Subcutaneous abdominal adipose tissue (tissue), 5 donors: ENCODE results near the gene AMPD3.

Experiments
- H3K27ac ChIP-seq: one replicate; pipeline ENCODE4 v1.7.0; 2013; ENCODE audit warnings: low read depth, mild to moderate bottlenecking, inconsistent platforms, low read length, moderate library complexity
- H3K27me3 ChIP-seq, 5 donors: one replicate each; pipeline ENCODE4 v1.7.0; 2013; ENCODE audit warnings: low read length in 5 of 5, inconsistent platforms in 1 of 5; ENCODE audit not compliant: control insufficient read depth in 5 of 5, insufficient read depth in 4 of 5
- H3K36me3 ChIP-seq, 5 donors: one replicate each; pipeline ENCODE4 v1.7.0; 2013; ENCODE audit warnings: low read length in 5 of 5; ENCODE audit not compliant: control insufficient read depth in 5 of 5, insufficient read depth in 5 of 5
- H3K4me1 ChIP-seq, 5 donors: one replicate each; pipeline ENCODE4 v1.7.0; 2013; ENCODE audit warnings: low read length in 5 of 5, mild to moderate bottlenecking in 3 of 5, moderate library complexity in 1 of 5; ENCODE audit not compliant: control insufficient read depth in 5 of 5, insufficient read depth in 5 of 5
- H3K4me3 ChIP-seq, 5 donors: one replicate each; pipeline ENCODE4 v1.7.0; 2013; ENCODE audit warnings: low read length in 5 of 5, low read depth in 1 of 5
- H3K9ac ChIP-seq, 5 donors: one replicate each; pipeline ENCODE4 v1.7.0; 2013; ENCODE audit warnings: low read length in 5 of 5, mild to moderate bottlenecking in 4 of 5, moderate library complexity in 3 of 5
- H3K9me3 ChIP-seq, 5 donors: one replicate each; pipeline ENCODE4 v1.7.0; 2013; ENCODE audit warnings: low read length in 5 of 5; ENCODE audit not compliant: control insufficient read depth in 5 of 5
- donor health status: healthy.
- donor health status: healthy.
- donor health status: healthy.
- donor health status: healthy.
- donor health status: healthy.

The AMPD3 gene

GRCh38 chr11:10500757-10501684 lies 46.0 kb downstream of the AMPD3 start:
- no peak overlapping the region for H3K9ac ChIP-seq
- H3K36me3 ChIP-seq: peaks cover 0 to 72% (median 13%) of the 10 kb centered on the region in 5 donors
- peaks cover 0 to 15% (median 0%) of the 10 kb centered on the region in 5 donors for H3K4me1 ChIP-seq
- H3K27ac ChIP-seq: no peak overlapping the region
- no peaks in the 10 kb centered on the region for H3K9me3 ChIP-seq
- no peak overlapping the region for H3K4me3 ChIP-seq
- H3K27me3 ChIP-seq: no peaks in the 10 kb centered on the region

GRCh38 chr11:10502065-10502680 lies 47.1 kb downstream of the AMPD3 start:
- H3K4me1 ChIP-seq: peaks cover 0 to 15% (median 0%) of the 10 kb centered on the region in 5 donors
- no peak overlapping the region for H3K4me3 ChIP-seq
- H3K36me3 ChIP-seq: peaks cover 0 to 64% (median 13%) of the 10 kb centered on the region in 5 donors
- no peaks in the 10 kb centered on the region for H3K9me3 ChIP-seq
- H3K27ac ChIP-seq: no peak overlapping the region
- no peak overlapping the region for H3K9ac ChIP-seq
- no peaks in the 10 kb centered on the region for H3K27me3 ChIP-seq

GRCh38 chr11:10502770-10503169 lies 47.7 kb downstream of the AMPD3 start:
- no peak overlapping the region for H3K4me3 ChIP-seq

GRCh38 chr11:10503221-10503620 lies 48.2 kb downstream of the AMPD3 start:
- no peaks in the 10 kb centered on the region for H3K9me3 ChIP-seq
- H3K27ac ChIP-seq: no peak overlapping the region
- H3K9ac ChIP-seq: no peak overlapping the region
- H3K4me3 ChIP-seq: no peak overlapping the region
- peaks cover 0 to 57% (median 13%) of the 10 kb centered on the region in 5 donors for H3K36me3 ChIP-seq
- H3K4me1 ChIP-seq: peaks cover 0 to 15% (median 0%) of the 10 kb centered on the region in 5 donors
- H3K27me3 ChIP-seq: no peaks in the 10 kb centered on the region

More at GRCh38 chr11:10502770-10503169, 47.7 kb downstream of the AMPD3 start:
- H3K4me1 ChIP-seq: peaks cover 0 to 15% (median 0%) of the 10 kb centered on the region in 5 donors
- no peak overlapping the region for H3K27ac ChIP-seq
- H3K9me3 ChIP-seq: no peaks in the 10 kb centered on the region
- peaks cover 0 to 61% (median 13%) of the 10 kb centered on the region in 5 donors for H3K36me3 ChIP-seq
- H3K9ac ChIP-seq: no peak overlapping the region
- H3K27me3 ChIP-seq: no peaks in the 10 kb centered on the region

- H3K4me3 ChIP-seq: no peak overlapping the region
- H3K9me3 ChIP-seq: no peaks in the 10 kb centered on the region
- no peaks in the 10 kb centered on the region for H3K27me3 ChIP-seq
- H3K27ac ChIP-seq: no peak overlapping the region
- peaks cover 0 to 15% (median 0%) of the 10 kb centered on the region in 5 donors for H3K4me1 ChIP-seq
- no peak overlapping the region for H3K9ac ChIP-seq
- peaks cover 0 to 50% (median 13%) of the 10 kb centered on the region in 5 donors for H3K36me3 ChIP-seq
Observed at GRCh38 chr11:10503777-10504480, 48.9 kb downstream of the AMPD3 start.

GRCh38 chr11:10504490-10504889 lies 49.4 kb downstream of the AMPD3 start:
- Histone ChIP-seq H3K4me3 (no peak overlapping the region), H3K9ac (no peak overlapping the region), H3K36me3 (peaks cover 0 to 45% (median 13%) of the 10 kb centered on the region in 5 donors), H3K27me3 (no peaks in the 10 kb centered on the region), H3K4me1 (peaks cover 0 to 15% (median 0%) of the 10 kb centered on the region in 5 donors), H3K9me3 (no peaks in the 10 kb centered on the region), H3K27ac (no peak overlapping the region)

- H3K27ac ChIP-seq: no peak overlapping the region
- peaks cover 0 to 35% (median 7%) of the 10 kb centered on the region in 5 donors for H3K36me3 ChIP-seq
Observed at GRCh38 chr11:10505278-10506007, 50.4 kb downstream of the AMPD3 start.

GRCh38 chr11:10506008-10506370 lies 50.9 kb downstream of the AMPD3 start:
- Histone ChIP-seq H3K27ac (no peak overlapping the region), H3K9ac (no peak overlapping the region), H3K4me1 (peaks cover 0 to 15% (median 0%) of the 10 kb centered on the region in 5 donors), H3K9me3 (no peaks in the 10 kb centered on the region), H3K4me3 (no peak overlapping the region), H3K27me3 (no peaks in the 10 kb centered on the region), H3K36me3 (peaks cover 0 to 30% (median 8%) of the 10 kb centered on the region in 5 donors)

More at GRCh38 chr11:10505278-10506007, 50.4 kb downstream of the AMPD3 start:
- Histone ChIP-seq H3K4me3 (no peak overlapping the region), H3K9ac (no peak overlapping the region), H3K9me3 (no peaks in the 10 kb centered on the region), H3K27me3 (no peaks in the 10 kb centered on the region), H3K4me1 (peaks cover 0 to 15% (median 0%) of the 10 kb centered on the region in 5 donors)

GRCh38 chr11:10511181-10511621 lies 56.1 kb downstream of the AMPD3 start:
- Histone ChIP-seq H3K36me3 (peaks cover under 1 to 9% (median 8%) of the 10 kb centered on the region in 5 donors), H3K9ac (no peak overlapping the region), H3K27ac (no peak overlapping the region), H3K4me1 (peaks cover 0 to 7% (median 0%) of the 10 kb centered on the region in 5 donors), H3K27me3 (no peaks in the 10 kb centered on the region), H3K9me3 (no peaks in the 10 kb centered on the region), H3K4me3 (no peak overlapping the region)
